Calu3 (cell line): ENCODE data around the gene LAGE3. TPM values are rescaled to one million over a fixed set of nuclear protein-coding genes. Genes with fewer than 3 reads are reported as not detected.
A peak's percentile ranks its signal among the peaks of the same experiment; 100 is the strongest.

Experiments
- BruUV-seq: library from RNA; stranded (reverse); fragments of 400-500 nt; replicated peaks from 2 replicates; lab custom pipeline; 2021; lab: Mats Ljungman, UMichigan
- CTCF ChIA-PET: fragments of 300-600 bp; sonication (Branson Sonifier 250); formaldehyde crosslinking; loops from one replicate; lab custom pipeline; 2022; ENCODE audit warnings: antibody characterized with exemption; lab: Charles Lee
- DNase-seq: peaks from one replicate; pipeline ENCODE4 v3.0.0; 2022
- H3K27ac Mint-ChIP-seq: one replicate; pipeline ENCODE4 v1.8.0; 2022; ENCODE audit warnings: mixed read lengths; ENCODE audit not compliant: unreplicated experiment
- H3K27me3 Mint-ChIP-seq: one replicate; pipeline ENCODE4 v1.8.0; 2022; ENCODE audit warnings: mixed read lengths; ENCODE audit not compliant: unreplicated experiment
- H3K36me3 Mint-ChIP-seq: one replicate; pipeline ENCODE4 v1.8.0; 2022; ENCODE audit warnings: mild to moderate bottlenecking, moderate library complexity, mixed read lengths; ENCODE audit not compliant: insufficient read depth, unreplicated experiment
- H3K4me1 Mint-ChIP-seq: one replicate; pipeline ENCODE4 v1.8.0; 2022; ENCODE audit warnings: mild to moderate bottlenecking, low read depth, mixed read lengths; ENCODE audit not compliant: unreplicated experiment
- H3K4me3 Mint-ChIP-seq: one replicate; pipeline ENCODE4 v1.8.0; 2022; ENCODE audit warnings: mild to moderate bottlenecking, low read depth, moderate library complexity, mixed read lengths; ENCODE audit not compliant: unreplicated experiment
- H3K9me3 Mint-ChIP-seq: one replicate; pipeline ENCODE4 v1.8.0; 2022; ENCODE audit warnings: low read depth, mixed read lengths; ENCODE audit not compliant: unreplicated experiment
- intact Hi-C: fragments of 100-400 bp; cut with micrococcal nuclease; formaldehyde crosslinking; loops from one replicate; pipeline ENCODE4 v1.10.0; 2022; ENCODE audit not compliant: unreplicated experiment
- total RNA-seq: library from RNA; stranded (reverse); gene quantifications from 2 replicates; pipeline ENCODE4 v1.2.3, GENCODE V29; 2022
- TF ChIP-seq, protein P1 (sequence below): fragments of 200-600 bp; IDR thresholded peaks from one replicate; pipeline ENCODE4 v1.8.0; 2022; ENCODE audit warnings: antibody characterized with exemption; ENCODE audit not compliant: unreplicated experiment

Gene LAGE3
- total RNA-seq, 1 experiment from 2014 or later: 25.5 TPM

DNA sequence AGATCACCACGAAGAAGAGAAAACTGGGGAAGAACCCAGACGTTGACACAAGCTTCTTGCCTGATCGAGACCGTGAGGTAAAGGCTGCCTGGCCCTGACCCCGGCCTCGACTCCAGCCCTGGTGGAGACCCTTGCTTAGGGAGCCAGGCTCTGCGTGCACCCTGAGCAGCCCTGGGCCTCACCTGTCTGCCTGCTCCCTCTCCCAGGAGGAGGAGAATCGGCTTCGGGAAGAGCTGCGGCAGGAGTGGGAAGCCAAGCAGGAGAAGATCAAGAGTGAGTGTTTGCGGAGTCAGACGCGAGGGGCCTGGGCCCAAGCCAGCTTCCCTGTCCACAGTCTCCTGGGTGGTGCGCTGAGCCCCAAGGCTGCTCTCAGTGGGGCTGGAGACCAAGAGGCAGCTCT lies 30.6 kb downstream of the LAGE3 start:
- Mint-ChIP-seq H3K9me3 (no peaks in the 10 kb centered on the region), H3K27me3 (no peaks in the 10 kb centered on the region), H3K36me3 (peaks cover 73% of the 10 kb centered on the region), H3K4me1 (peaks cover 3% of the 10 kb centered on the region), H3K27ac (no peak overlapping the region), H3K4me3 (no peak overlapping the region)
- CTCF ChIA-PET: no interaction called here
- TF ChIP-seq, protein P1, sequence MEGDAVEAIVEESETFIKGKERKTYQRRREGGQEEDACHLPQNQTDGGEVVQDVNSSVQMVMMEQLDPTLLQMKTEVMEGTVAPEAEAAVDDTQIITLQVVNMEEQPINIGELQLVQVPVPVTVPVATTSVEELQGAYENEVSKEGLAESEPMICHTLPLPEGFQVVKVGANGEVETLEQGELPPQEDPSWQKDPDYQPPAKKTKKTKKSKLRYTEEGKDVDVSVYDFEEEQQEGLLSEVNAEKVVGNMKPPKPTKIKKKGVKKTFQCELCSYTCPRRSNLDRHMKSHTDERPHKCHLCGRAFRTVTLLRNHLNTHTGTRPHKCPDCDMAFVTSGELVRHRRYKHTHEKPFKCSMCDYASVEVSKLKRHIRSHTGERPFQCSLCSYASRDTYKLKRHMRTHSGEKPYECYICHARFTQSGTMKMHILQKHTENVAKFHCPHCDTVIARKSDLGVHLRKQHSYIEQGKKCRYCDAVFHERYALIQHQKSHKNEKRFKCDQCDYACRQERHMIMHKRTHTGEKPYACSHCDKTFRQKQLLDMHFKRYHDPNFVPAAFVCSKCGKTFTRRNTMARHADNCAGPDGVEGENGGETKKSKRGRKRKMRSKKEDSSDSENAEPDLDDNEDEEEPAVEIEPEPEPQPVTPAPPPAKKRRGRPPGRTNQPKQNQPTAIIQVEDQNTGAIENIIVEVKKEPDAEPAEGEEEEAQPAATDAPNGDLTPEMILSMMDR: no peak
- BruUV-seq: no TSS peak
- DNase-seq: no peak
- intact Hi-C loops: no loop called here

DNA sequence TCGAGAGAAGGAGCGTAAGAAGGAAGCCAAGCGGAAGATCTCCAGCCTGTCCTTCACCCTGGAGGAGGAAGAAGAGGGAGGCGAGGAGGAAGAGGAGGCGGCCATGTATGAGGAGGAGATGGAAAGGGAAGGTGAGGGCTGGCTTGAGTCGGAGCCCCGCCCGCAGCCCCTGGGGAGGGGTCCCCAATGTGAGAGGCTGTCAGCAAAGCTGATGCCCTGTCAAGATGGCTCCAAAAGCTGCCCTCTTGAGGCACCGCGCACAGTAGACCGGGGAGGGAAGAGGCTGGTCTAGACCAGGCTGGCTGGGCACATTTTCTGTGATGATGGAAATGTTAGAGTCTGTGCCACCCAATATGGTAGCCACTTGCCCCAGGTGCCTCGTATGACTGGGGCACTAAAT lies 32.7 kb downstream of the LAGE3 start:
- peak overlapping the region; percentile 40 for H3K4me3 Mint-ChIP-seq

DNA sequence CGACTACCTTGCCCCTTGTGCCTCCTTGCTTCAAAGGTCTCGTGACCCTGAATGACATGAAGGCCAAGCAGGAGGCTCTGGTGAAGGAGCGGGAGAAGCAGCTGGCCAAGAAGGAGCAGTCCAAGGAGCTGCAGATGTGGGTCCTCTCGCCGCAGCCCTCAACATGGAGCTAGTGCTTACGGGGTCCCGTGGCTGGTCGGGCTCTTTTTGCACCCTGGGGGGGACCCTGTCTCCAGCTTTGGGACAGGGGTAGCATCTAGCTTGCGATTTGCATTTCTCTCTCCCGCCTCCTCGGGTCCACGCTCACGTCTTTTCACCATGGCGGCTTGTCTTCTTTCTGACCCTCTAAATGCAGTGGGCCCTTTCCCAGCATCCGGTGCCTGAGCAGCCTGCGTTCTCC lies 33.3 kb downstream of the LAGE3 start:
- CTCF ChIA-PET: no interaction called here
- TF ChIP-seq, protein P1: no peak
- BruUV-seq: no TSS peak
- Mint-ChIP-seq H3K36me3 (peaks cover 71% of the 10 kb centered on the region), H3K27me3 (no peaks in the 10 kb centered on the region), H3K4me3 (peak overlapping the region; percentile 40), H3K27ac (no peak overlapping the region), H3K4me1 (peaks cover 14% of the 10 kb centered on the region), H3K9me3 (no peaks in the 10 kb centered on the region)
- intact Hi-C loops: no loop called here
- DNase-seq: no peak

More for the DNA sequence above, 32.7 kb downstream of the LAGE3 start:
- CTCF ChIA-PET: no interaction called here
- no peak for DNase-seq
- Mint-ChIP-seq H3K36me3 (peaks cover 69% of the 10 kb centered on the region), H3K27ac (no peak overlapping the region), H3K4me1 (peaks cover 14% of the 10 kb centered on the region), H3K27me3 (no peaks in the 10 kb centered on the region), H3K9me3 (no peaks in the 10 kb centered on the region)
- TF ChIP-seq, protein P1: no peak
- intact Hi-C loops: no loop called here
- no TSS peak for BruUV-seq

DNA sequence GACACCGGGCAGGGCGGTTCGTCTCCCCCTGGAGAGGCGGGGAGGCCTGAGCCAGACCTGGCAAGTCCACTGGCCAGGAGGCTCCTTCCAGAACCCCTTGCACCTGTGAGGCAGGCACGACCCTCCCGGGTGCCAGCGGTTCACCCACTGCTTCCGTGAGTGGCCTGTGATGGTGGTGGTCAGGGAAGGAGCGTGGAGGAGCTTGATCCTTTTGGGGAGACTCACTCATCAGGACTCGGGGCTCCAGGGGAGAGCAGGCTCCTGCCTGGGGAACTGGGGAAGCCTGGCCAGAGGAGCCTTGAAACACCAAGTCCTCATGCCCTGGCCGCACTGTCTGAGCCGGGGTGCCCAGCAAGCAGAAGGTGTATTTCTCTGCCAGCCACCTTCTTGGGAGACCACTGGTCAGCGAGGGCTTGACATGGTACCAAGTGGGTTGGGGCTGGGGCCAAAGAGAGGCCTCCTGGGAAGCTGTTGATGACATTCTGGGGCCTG lies 34.3 kb downstream of the LAGE3 start:
- Mint-ChIP-seq H3K27me3 (no peaks in the 10 kb centered on the region), H3K27ac (no peak overlapping the region), H3K9me3 (no peaks in the 10 kb centered on the region), H3K4me3 (peak overlapping the region; percentile 78), H3K4me1 (peaks cover 14% of the 10 kb centered on the region), H3K36me3 (peaks cover 74% of the 10 kb centered on the region)
- intact Hi-C loops: no loop called here
- no peak for DNase-seq
- CTCF ChIA-PET: no interaction called here
- BruUV-seq: no TSS peak
- TF ChIP-seq, protein P1: no peak
